WTC11 (cell line): ENCODE results near the gene CNTN1.

ENCODE experiments used
- NR3C1 ChIP-seq: sonication (generic); formaldehyde crosslinking; conservative IDR thresholded peaks from 2 replicates; pipeline ENCODE4 v1.8.1; 2023; ENCODE audit warnings: low read depth, mild to moderate bottlenecking, missing genetic modification reagents
- TF ChIP-seq, protein P1 (sequence below): sonication (generic); formaldehyde crosslinking; IDR thresholded peaks from 2 replicates; pipeline ENCODE4 v1.8.1; 2023; ENCODE audit warnings: mild to moderate bottlenecking, moderate library complexity, missing genetic modification reagents

DNA sequence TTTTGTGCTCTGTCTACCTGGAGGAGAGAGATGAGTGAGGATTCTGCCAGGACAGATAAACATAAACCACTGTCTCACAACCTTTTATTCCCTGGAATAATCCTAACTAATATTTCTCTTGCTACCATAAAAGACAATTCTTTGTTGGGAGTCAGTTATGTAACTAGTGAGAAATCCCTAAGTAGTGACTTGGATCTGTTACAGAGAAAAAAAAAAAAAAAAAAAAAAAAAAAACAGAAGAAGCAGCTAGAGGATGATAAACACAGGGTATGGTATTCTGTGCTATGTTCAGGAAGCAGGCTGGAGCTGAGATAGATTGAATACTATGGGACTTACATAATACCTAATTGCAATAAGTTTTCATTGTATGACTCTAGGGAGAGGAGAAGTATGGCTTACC is 178.7 kb downstream of the CNTN1 start:
- no peak for TF ChIP-seq NR3C1 (CRISPR knock-in tag)
- TF ChIP-seq, protein P1, sequence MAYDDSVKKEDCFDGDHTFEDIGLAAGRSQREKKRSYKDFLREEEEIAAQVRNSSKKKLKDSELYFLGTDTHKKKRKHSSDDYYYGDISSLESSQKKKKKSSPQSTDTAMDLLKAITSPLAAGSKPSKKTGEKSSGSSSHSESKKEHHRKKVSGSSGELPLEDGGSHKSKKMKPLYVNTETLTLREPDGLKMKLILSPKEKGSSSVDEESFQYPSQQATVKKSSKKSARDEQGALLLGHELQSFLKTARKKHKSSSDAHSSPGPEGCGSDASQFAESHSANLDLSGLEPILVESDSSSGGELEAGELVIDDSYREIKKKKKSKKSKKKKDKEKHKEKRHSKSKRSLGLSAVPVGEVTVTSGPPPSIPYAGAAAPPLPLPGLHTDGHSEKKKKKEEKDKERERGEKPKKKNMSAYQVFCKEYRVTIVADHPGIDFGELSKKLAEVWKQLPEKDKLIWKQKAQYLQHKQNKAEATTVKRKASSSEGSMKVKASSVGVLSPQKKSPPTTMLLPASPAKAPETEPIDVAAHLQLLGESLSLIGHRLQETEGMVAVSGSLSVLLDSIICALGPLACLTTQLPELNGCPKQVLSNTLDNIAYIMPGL: no peak
